Neural cell (in vitro differentiated cells): ENCODE results near the gene SLC8A3. TPM values are rescaled to one million over a fixed set of nuclear protein-coding genes. Genes with fewer than 3 reads are reported as not detected.

Experiments used
- H2AFZ ChIP-seq: fragments of 200-600, 300-800 bp; sonication (generic), shearing (Covaris generic); 2 replicates; pipeline ENCODE4 v1.6.0; 2014; ENCODE audit warnings: low read depth, mild to moderate bottlenecking, antibody characterized with exemption, low read length, moderate library complexity
- H3F3A ChIP-seq: fragments of 200-600 bp; shearing (Covaris generic); 2 replicates; pipeline ENCODE4 v1.6.1; 2016; ENCODE audit warnings: mild to moderate bottlenecking, moderate library complexity, mixed read lengths, antibody characterized with exemption, low read length; ENCODE audit not compliant: insufficient read depth, poor library complexity, severe bottlenecking
- H3K27ac ChIP-seq: fragments of 200-600, 300-800 bp; sonication (generic), shearing (Covaris generic); 2 replicates; pipeline ENCODE4 v1.5.1; 2014; ENCODE audit warnings: mild to moderate bottlenecking, low read length, moderate library complexity
- H3K27me3 ChIP-seq: fragments of 300-800, 200-600 bp; sonication (generic), shearing (Covaris generic); 2 replicates; pipeline ENCODE4 v1.6.0; 2014; ENCODE audit warnings: mild to moderate bottlenecking, low read depth, low read length, moderate library complexity; ENCODE audit not compliant: insufficient read depth
- H3K36me3 ChIP-seq: fragments of 300-800, 200-600 bp; sonication (generic), shearing (Covaris generic); 2 replicates; pipeline ENCODE4 v1.5.1; 2014; ENCODE audit warnings: mild to moderate bottlenecking, antibody characterized with exemption, low read length, moderate library complexity; ENCODE audit not compliant: insufficient read depth
- H3K4me2 ChIP-seq: fragments of 300-800, 200-600 bp; sonication (generic), shearing (Covaris generic); 2 replicates; pipeline ENCODE4 v1.6.0; 2014; ENCODE audit warnings: mild to moderate bottlenecking, low read length
- H3K4me3 ChIP-seq: fragments of 300-800, 200-600 bp; sonication (generic), shearing (Covaris generic); 2 replicates; pipeline ENCODE4 v1.5.1; 2014; ENCODE audit warnings: mild to moderate bottlenecking, low read length, moderate library complexity
- H3K79me2 ChIP-seq: fragments of 200-600 bp; shearing (Covaris generic); replicated peaks from 2 replicates; pipeline ENCODE4 v1.6.0; 2014; ENCODE audit warnings: mild to moderate bottlenecking, low read length, moderate library complexity; ENCODE audit not compliant: insufficient read depth
- H3K9ac ChIP-seq: fragments of 300-800, 200-600 bp; sonication (generic), shearing (Covaris generic); 2 replicates; pipeline ENCODE4 v1.6.1; 2016; ENCODE audit warnings: mild to moderate bottlenecking, low read length, mixed read lengths
- H3K9me2 ChIP-seq: fragments of 200-600 bp; shearing (Covaris generic); 2 replicates; pipeline ENCODE4 v1.6.1; 2016; ENCODE audit warnings: mild to moderate bottlenecking, low read length, mixed read lengths; ENCODE audit not compliant: insufficient read depth
- H3K9me3 ChIP-seq: fragments of 200-600, 300-800 bp; sonication (generic), shearing (Covaris generic); 2 replicates; pipeline ENCODE4 v1.6.1; 2016; ENCODE audit warnings: mild to moderate bottlenecking, mixed run types, low read length, moderate library complexity, mixed read lengths
- H4K20me1 ChIP-seq: fragments of 200-600 bp; shearing (Covaris generic); 2 replicates; pipeline ENCODE4 v1.6.1; 2016; ENCODE audit warnings: mild to moderate bottlenecking, mixed run types; ENCODE audit not compliant: insufficient read depth
- CTCF ChIP-seq: fragments of 450-650 bp; IDR thresholded peaks from 2 replicates; pipeline ENCODE4 v1.5.1; 2014; ENCODE audit warnings: antibody characterized with exemption, mild to moderate bottlenecking, moderate library complexity; ENCODE audit not compliant: poor library complexity, severe bottlenecking
- EP300 ChIP-seq: fragments of 450-650 bp; conservative IDR thresholded peaks from 2 replicates; pipeline ENCODE4 v1.6.1; 2014; ENCODE audit warnings: antibody characterized with exemption, mild to moderate bottlenecking, moderate library complexity; ENCODE audit not compliant: poor library complexity, severe bottlenecking
- EZH2 ChIP-seq: fragments of 200-600, 300-800 bp; shearing (Covaris generic), sonication (generic); IDR thresholded peaks from 2 replicates; pipeline ENCODE4 v1.6.1; 2014; ENCODE audit warnings: antibody characterized with exemption, low read length, borderline replicate concordance, mild to moderate bottlenecking; ENCODE audit not compliant: insufficient read depth, poor library complexity, severe bottlenecking
- MXI1 ChIP-seq: fragments of 450-650 bp; conservative IDR thresholded peaks from 2 replicates; pipeline ENCODE4 v1.6.1; 2014; ENCODE audit warnings: antibody characterized with exemption, mild to moderate bottlenecking; ENCODE audit not compliant: poor library complexity, severe bottlenecking
- POLR2AphosphoS5 ChIP-seq: IDR thresholded peaks from 2 replicates; pipeline ENCODE4 v1.6.1; 2012
- RAD21 ChIP-seq: fragments of 450-650 bp; conservative IDR thresholded peaks from 2 replicates; pipeline ENCODE4 v1.6.1; 2014; ENCODE audit warnings: antibody characterized with exemption, mild to moderate bottlenecking, moderate library complexity
- REST ChIP-seq: IDR thresholded peaks from 2 replicates; pipeline ENCODE4 v1.6.1; 2012; ENCODE audit warnings: borderline replicate concordance
- SMC3 ChIP-seq: fragments of 450-650 bp; conservative IDR thresholded peaks from 2 replicates; pipeline ENCODE4 v1.6.1; 2014; ENCODE audit warnings: antibody characterized with exemption, mild to moderate bottlenecking, moderate library complexity; ENCODE audit not compliant: poor library complexity
- TAF1 ChIP-seq: IDR thresholded peaks from 2 replicates; pipeline ENCODE4 v1.6.1; 2012; ENCODE audit warnings: low read depth
- polyA plus RNA-seq: library from polyadenylated mRNA; depleted of rRNA; stranded (reverse); fragments of >200 nt; gene quantifications from 2 replicates; pipeline ENCODE4 v1.2.3, GENCODE V29; 2014

SLC8A3 gene
- polyA plus RNA-seq, 1 donor from 2014 or later, result 2.9 TPM

DNA sequence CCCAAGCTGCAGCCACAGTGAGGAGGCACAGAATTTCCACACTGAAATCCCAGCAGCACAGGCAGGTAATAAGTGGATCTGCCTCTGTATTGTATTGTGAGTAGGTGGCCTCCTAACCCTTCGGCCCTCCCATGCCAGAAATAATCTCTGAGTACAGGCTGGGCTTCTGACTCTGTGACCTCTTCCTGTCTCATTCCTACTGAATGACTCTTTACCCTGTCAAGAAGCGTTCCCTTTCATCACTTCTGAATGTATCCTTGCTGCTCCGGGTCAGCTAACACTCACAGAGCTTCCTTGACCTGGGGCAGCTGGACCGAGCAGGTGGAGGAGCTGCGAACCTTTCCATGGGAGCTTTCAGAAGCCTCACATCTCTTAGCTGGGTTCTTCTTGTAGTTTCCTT is 119.6 kb downstream of the SLC8A3 start:
- H3K27ac ChIP-seq, result no peak overlapping the region
- no peak overlapping the region for H3K4me3 ChIP-seq
- TF ChIP-seq RAD21 (no peak), TAF1 (no peak), POLR2AphosphoS5 (no peak), EZH2 (no peak), REST (no peak), EP300 (no peak), SMC3 (no peak), CTCF (no peak), MXI1 (no peak)
- no peaks in the 10 kb centered on the region for H3K79me2 ChIP-seq
- H3K4me2 ChIP-seq, result no peak overlapping the region
- no peaks in the 10 kb centered on the region for H3K9me3 ChIP-seq
- H4K20me1 ChIP-seq, result no peaks in the 10 kb centered on the region
- no peaks in the 10 kb centered on the region for H3K36me3 ChIP-seq
- no peaks in the 10 kb centered on the region for H3K9me2 ChIP-seq
- no peaks in the 10 kb centered on the region for H3F3A ChIP-seq
- no peak overlapping the region for H3K9ac ChIP-seq
- H3K27me3 ChIP-seq, result no peaks in the 10 kb centered on the region
- no peak overlapping the region for H2AFZ ChIP-seq

DNA sequence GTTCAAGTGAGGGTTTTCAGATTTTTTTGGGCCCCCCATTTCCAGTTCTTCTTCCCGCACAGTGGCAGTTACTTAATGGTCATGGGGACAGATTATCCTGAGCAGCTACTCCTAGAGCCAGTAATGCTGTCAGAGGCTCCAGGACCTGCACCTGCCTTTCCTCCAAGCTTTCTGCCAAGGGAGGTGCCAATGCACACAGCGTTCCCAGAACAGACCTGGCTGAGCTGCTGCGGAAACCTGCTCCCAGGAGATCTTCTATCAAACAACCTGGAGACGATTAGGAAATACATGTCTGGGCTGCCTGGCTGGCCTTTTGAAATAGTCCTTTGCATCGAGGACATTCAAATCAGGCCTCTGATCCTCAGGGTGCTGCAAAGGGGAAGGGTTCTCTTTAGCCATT is 120.9 kb downstream of the SLC8A3 start:
- no peaks in the 10 kb centered on the region for H3K79me2 ChIP-seq
- no peak overlapping the region for H2AFZ ChIP-seq
- no peaks in the 10 kb centered on the region for H3K9me2 ChIP-seq
- no peak overlapping the region for H3K4me2 ChIP-seq
- no peaks in the 10 kb centered on the region for H3F3A ChIP-seq
- H3K27me3 ChIP-seq, result no peaks in the 10 kb centered on the region
- no peaks in the 10 kb centered on the region for H4K20me1 ChIP-seq
- no peak overlapping the region for H3K4me3 ChIP-seq
- no peaks in the 10 kb centered on the region for H3K36me3 ChIP-seq
- no peak for TF ChIP-seq RAD21
- TF ChIP-seq EZH2, result no peak
- no peak for TF ChIP-seq REST
- TF ChIP-seq MXI1, result no peak
- TF ChIP-seq EP300, result no peak
- no peak for TF ChIP-seq CTCF
- no peak for TF ChIP-seq POLR2AphosphoS5
- TF ChIP-seq SMC3, result no peak
- TF ChIP-seq TAF1, result no peak
- H3K27ac ChIP-seq, result no peak overlapping the region
- H3K9ac ChIP-seq, result no peak overlapping the region
- H3K9me3 ChIP-seq, result no peaks in the 10 kb centered on the region
